Vagina (tissue), 2 donors: Measurements from ENCODE around the gene CCL5.

Source experiments
- CTCF ChIP-seq, 3 experiments: fragments of 450-650 bp in 2 of 3; fragments of 200-600 bp in 1 of 3; sonication (generic) in 1 of 3; IDR thresholded peaks; one replicate each; pipeline ENCODE4 v1.5.1; 2017 to 2019; ENCODE audit warnings: antibody characterized with exemption in 3 of 3, mild to moderate bottlenecking in 2 of 3, moderate library complexity in 2 of 3
- POLR2A ChIP-seq, 2 donors: fragments of 450-650 bp; IDR thresholded peaks; one replicate each; pipeline ENCODE4 v1.6.1; 2017; ENCODE audit warnings: antibody characterized with exemption in 2 of 2, mild to moderate bottlenecking in 2 of 2, moderate library complexity in 2 of 2
- POLR2AphosphoS5 ChIP-seq, 2 donors: sonication (generic); formaldehyde crosslinking; IDR thresholded peaks; one replicate each; pipeline ENCODE4 v1.9.0; 2017; ENCODE audit warnings: antibody characterized with exemption in 2 of 2, mild to moderate bottlenecking in 2 of 2, low read depth in 1 of 2; ENCODE audit not compliant: insufficient read depth in 1 of 2

- no peak for TF ChIP-seq CTCF (IDR thresholded peaks at IDR 0.05)
- no peak for TF ChIP-seq POLR2AphosphoS5 (IDR thresholded peaks at IDR 0.05; ENCODE audit: insufficient read depth in 1 of 2, low read depth in 1 of 2)
- no peak for TF ChIP-seq POLR2A (IDR thresholded peaks at IDR 0.05)
Measured at GRCh38 chr17:35912339-35912912, 32.3 kb upstream of the CCL5 start.
